Thymus (tissue), 11 donors: ENCODE results near the gene CEACAM1. TPM values are rescaled to one million over a fixed set of nuclear protein-coding genes. Genes with fewer than 3 reads are reported as not detected.
"Not testable (repeated sequence)": the region's sequence is repeated elsewhere in the genome, so short reads cannot be mapped to it uniquely, and the experiment has no call there.

Experiments used
- DNase-seq, 9 donors: peaks; one replicate each; pipeline ENCODE4 v3.0.0-alpha.2; 2013; ENCODE audit warnings: low spot score in 9 of 9, low read depth in 6 of 9, missing footprints in 1 of 9
- H3K27ac ChIP-seq, 2 donors: one replicate each; pipeline ENCODE4 v1.5.1; 2013; ENCODE audit warnings: control low read depth in 1 of 2, low read depth in 1 of 2, low read length in 1 of 2, mild to moderate bottlenecking in 1 of 2, moderate library complexity in 1 of 2
- H3K27me3 ChIP-seq, 2 donors: one replicate each; pipeline ENCODE4 v1.5.1; 2013; ENCODE audit warnings: low read length in 1 of 2; ENCODE audit not compliant: control insufficient read depth in 2 of 2, insufficient read depth in 1 of 2
- H3K36me3 ChIP-seq, 2 donors: one replicate each; pipeline ENCODE4 v1.5.1; 2013; ENCODE audit warnings: low read length in 1 of 2, mild to moderate bottlenecking in 1 of 2, moderate library complexity in 1 of 2; ENCODE audit not compliant: control insufficient read depth in 2 of 2, insufficient read depth in 2 of 2
- H3K4me1 ChIP-seq, 2 donors: one replicate each; pipeline ENCODE4 v1.5.1; 2013; ENCODE audit warnings: low read length in 2 of 2; ENCODE audit not compliant: control insufficient read depth in 2 of 2, insufficient read depth in 2 of 2
- H3K4me3 ChIP-seq, 2 donors: one replicate each; pipeline ENCODE4 v1.5.1; 2013; ENCODE audit warnings: low read length in 2 of 2, control low read depth in 1 of 2, mild to moderate bottlenecking in 1 of 2
- H3K9me3 ChIP-seq, 2 donors: one replicate each; pipeline ENCODE4 v1.5.1; 2013; ENCODE audit warnings: low read length in 1 of 2, mild to moderate bottlenecking in 1 of 2; ENCODE audit not compliant: control insufficient read depth in 2 of 2, insufficient read depth in 1 of 2
- WGBS: extraction: QIAGEN DNeasy Blood & Tissue Kit; methylation state at CpG from one replicate; pipeline ENCODE4 v1.1.7; 2013; 5-methylcytosine and 5-hydroxymethylcytosine counted together
- polyA plus RNA-seq: library from polyadenylated mRNA; stranded (reverse); fragments of 200-250 nt; gene quantifications from one replicate; pipeline ENCODE4 v1.2.3, GENCODE V29; 2013
- total RNA-seq: library from RNA; stranded (reverse); fragments of 120-200 nt; gene quantifications from one replicate; pipeline ENCODE4 v1.2.4, GENCODE V29; 2013
- donor health status: healthy.

CEACAM1 gene
- total and polyA plus RNA-seq, 2 donors: 1.3 to 2.0 TPM

GRCh38 chr19:42540071-42540553, 11.8 kb upstream of the CEACAM1 start:
- H3K27me3 ChIP-seq: no peaks in the 10 kb centered on the region
- DNase-seq: no peak
- H3K36me3 ChIP-seq: no peaks in the 10 kb centered on the region
- H3K27ac ChIP-seq: no peak overlapping the region
- no peaks in the 10 kb centered on the region for H3K9me3 ChIP-seq
- H3K4me1 ChIP-seq: no peaks in the 10 kb centered on the region
- WGBS: 92% methylated on average over 8 of the region's 8 CpGs
- no peak overlapping the region for H3K4me3 ChIP-seq

GRCh38 chr19:42538841-42539709, 10.8 kb upstream of the CEACAM1 start:
- WGBS: 90% methylated on average over 7 of the region's 7 CpGs
- Histone ChIP-seq H3K4me1 (no peaks in the 10 kb centered on the region), H3K36me3 (no peaks in the 10 kb centered on the region)

GRCh38 chr19:42535276-42535675, 7.0 kb upstream of the CEACAM1 start:
- not testable (repeated sequence) for H3K9me3 ChIP-seq, H3K4me1 ChIP-seq, H3K27me3 ChIP-seq, H3K4me3 ChIP-seq, H3K36me3 ChIP-seq, DNase-seq, H3K27ac ChIP-seq
- 90% methylated on average over 2 of the region's 2 CpGs for WGBS

More at GRCh38 chr19:42538841-42539709, 10.8 kb upstream of the CEACAM1 start:
- H3K27me3 ChIP-seq: no peaks in the 10 kb centered on the region
- no peak for DNase-seq
- no peak overlapping the region for H3K27ac ChIP-seq
- no peaks in the 10 kb centered on the region for H3K9me3 ChIP-seq
- H3K4me3 ChIP-seq: no peak overlapping the region

- H3K4me1 ChIP-seq: no peaks in the 10 kb centered on the region
- H3K4me3 ChIP-seq: no peak overlapping the region
- DNase-seq: no peak
- H3K36me3 ChIP-seq: no peaks in the 10 kb centered on the region
- H3K9me3 ChIP-seq: no peaks in the 10 kb centered on the region
- no peaks in the 10 kb centered on the region for H3K27me3 ChIP-seq
- H3K27ac ChIP-seq: no peak overlapping the region
These were observed 6.1 kb upstream of the CEACAM1 start for GRCh38 chr19:42534391-42534790.

GRCh38 chr19:42532891-42533290, 4.6 kb upstream of the CEACAM1 start:
- H3K27ac ChIP-seq: no peak overlapping the region
- no peaks in the 10 kb centered on the region for H3K36me3 ChIP-seq
- no peak for DNase-seq
- H3K9me3 ChIP-seq: no peaks in the 10 kb centered on the region
- WGBS: 98% methylated on average over 2 of the region's 2 CpGs
- no peak overlapping the region for H3K4me3 ChIP-seq
- no peaks in the 10 kb centered on the region for H3K27me3 ChIP-seq
- H3K4me1 ChIP-seq: peaks cover 6 to 14% of the 10 kb centered on the region in 2 donors

- Histone ChIP-seq H3K4me3 (no peak overlapping the region), H3K9me3 (no peaks in the 10 kb centered on the region), H3K36me3 (no peaks in the 10 kb centered on the region), H3K27ac (no peak overlapping the region), H3K4me1 (peaks cover 6 to 14% of the 10 kb centered on the region in 2 donors), H3K27me3 (no peaks in the 10 kb centered on the region)
- no peak for DNase-seq
- 97% methylated on average over 3 of the region's 3 CpGs for WGBS
These were observed 3.0 kb upstream of the CEACAM1 start for GRCh38 chr19:42531313-42531712.

GRCh38 chr19:42529248-42529764, 1.0 kb upstream of the CEACAM1 start:
- H3K27ac ChIP-seq: no peak overlapping the region
- no peak overlapping the region for H3K4me3 ChIP-seq
- H3K36me3 ChIP-seq: no peaks in the 10 kb centered on the region
- 83% methylated on average over 3 of the region's 3 CpGs for WGBS
- peak; percentile 26 to 74 (median 54) for DNase-seq
- no peaks in the 10 kb centered on the region for H3K9me3 ChIP-seq
- H3K27me3 ChIP-seq: no peaks in the 10 kb centered on the region
- peaks cover 6 to 14% of the 10 kb centered on the region in 2 donors for H3K4me1 ChIP-seq

- Histone ChIP-seq H3K4me1 (peaks cover 6 to 14% of the 10 kb centered on the region in 2 donors), H3K9me3 (no peaks in the 10 kb centered on the region), H3K4me3 (no peak overlapping the region), H3K36me3 (no peaks in the 10 kb centered on the region), H3K27ac (no peak overlapping the region), H3K27me3 (no peaks in the 10 kb centered on the region)
- 95% methylated on average over 2 of the region's 2 CpGs for WGBS
- no peak for DNase-seq
These were observed 3.3 kb downstream of the CEACAM1 start for GRCh38 chr19:42524943-42525342.

- DNase-seq: no peak
- Histone ChIP-seq H3K27ac (no peak overlapping the region), H3K36me3 (no peaks in the 10 kb centered on the region), H3K9me3 (no peaks in the 10 kb centered on the region), H3K4me1 (peaks cover 6 to 14% of the 10 kb centered on the region in 2 donors), H3K4me3 (no peak overlapping the region), H3K27me3 (no peaks in the 10 kb centered on the region)
- WGBS: 94% methylated on average over 5 of the region's 5 CpGs
These were observed 4.0 kb downstream of the CEACAM1 start for GRCh38 chr19:42524250-42524649.
